ENCODE measurements around the gene CLSTN2.

The CLSTN2 gene

GRCh38 chr3:140246578-140246977, 311.6 kb downstream of the CLSTN2 start:
- H3K9me3 ChIP-seq (replicated peaks; ENCODE audit: insufficient read depth, low read length): no peaks in the 10 kb centered on the region
- H3K79me2 ChIP-seq (ENCODE audit: low read length): no peaks in the 10 kb centered on the region
- no peaks in the 10 kb centered on the region for H3F3A ChIP-seq (ENCODE audit: insufficient read depth, low read length)
- H3K9me2 ChIP-seq (replicated peaks; ENCODE audit: insufficient read depth, low read length): no peaks in the 10 kb centered on the region
- H3K9ac ChIP-seq (ENCODE audit: low read length): no peak overlapping the region
- H3K4me2 ChIP-seq (ENCODE audit: low read depth, low read length): no peak overlapping the region
- no peaks in the 10 kb centered on the region for H4K20me1 ChIP-seq (ENCODE audit: insufficient read depth, low read length)
- H3K36me3 ChIP-seq (replicated peaks; ENCODE audit: insufficient read depth, low read length): no peaks in the 10 kb centered on the region
- TF ChIP-seq EZH2 (optimal IDR thresholded peaks at IDR 0.05; ENCODE audit: low read depth, low read length) (no peak), CTCF (IDR thresholded peaks at IDR 0.05; ENCODE audit: low read length) (no peak), EZH2phosphoT487 (IDR thresholded peaks at IDR 0.05; ENCODE audit: low read length) (no peak)
- DNase-seq: no peak
- no peaks in the 10 kb centered on the region for H3K4me1 ChIP-seq (ENCODE audit: low read length)
- H3K27me3 ChIP-seq (replicated peaks; ENCODE audit: insufficient read depth, low read length): no peaks in the 10 kb centered on the region
- no peak overlapping the region for H3K4me3 ChIP-seq (ENCODE audit: low read length)
- no peak overlapping the region for H3K27ac ChIP-seq (ENCODE audit: low read length)
- no peak overlapping the region for H2AFZ ChIP-seq (ENCODE audit: low read length)

- Histone ChIP-seq H3K27me3 (replicated peaks; ENCODE audit: insufficient read depth, low read length) (no peaks in the 10 kb centered on the region), H3K4me3 (ENCODE audit: low read length) (no peak overlapping the region), H3K79me2 (ENCODE audit: low read length) (no peaks in the 10 kb centered on the region), H3K27ac (ENCODE audit: low read length) (no peak overlapping the region), H3K4me2 (ENCODE audit: low read depth, low read length) (no peak overlapping the region), H3F3A (ENCODE audit: insufficient read depth, low read length) (no peaks in the 10 kb centered on the region), H3K36me3 (replicated peaks; ENCODE audit: insufficient read depth, low read length) (no peaks in the 10 kb centered on the region), H3K9ac (ENCODE audit: low read length) (no peak overlapping the region), H3K9me2 (replicated peaks; ENCODE audit: insufficient read depth, low read length) (no peaks in the 10 kb centered on the region), H3K4me1 (ENCODE audit: low read length) (no peaks in the 10 kb centered on the region), H4K20me1 (ENCODE audit: insufficient read depth, low read length) (no peaks in the 10 kb centered on the region), H3K9me3 (replicated peaks; ENCODE audit: insufficient read depth, low read length) (no peaks in the 10 kb centered on the region), H2AFZ (ENCODE audit: low read length) (no peak overlapping the region)
- TF ChIP-seq CTCF (IDR thresholded peaks at IDR 0.05; ENCODE audit: low read length): no peak
- no peak for TF ChIP-seq EZH2 (optimal IDR thresholded peaks at IDR 0.05; ENCODE audit: low read depth, low read length)
- no peak for TF ChIP-seq EZH2phosphoT487 (IDR thresholded peaks at IDR 0.05; ENCODE audit: low read length)
- DNase-seq: no peak
Measured at GRCh38 chr3:140247775-140248174, 312.8 kb downstream of the CLSTN2 start.

GRCh38 chr3:140249188-140249587, 314.2 kb downstream of the CLSTN2 start:
- H3K4me1 ChIP-seq (ENCODE audit: low read length): no peaks in the 10 kb centered on the region
- no peaks in the 10 kb centered on the region for H3K9me3 ChIP-seq (replicated peaks; ENCODE audit: insufficient read depth, low read length)
- no peaks in the 10 kb centered on the region for H3K79me2 ChIP-seq (ENCODE audit: low read length)
- no peak overlapping the region for H3K4me3 ChIP-seq (ENCODE audit: low read length)
- H3K9ac ChIP-seq (ENCODE audit: low read length): no peak overlapping the region
- no peak overlapping the region for H3K4me2 ChIP-seq (ENCODE audit: low read depth, low read length)
- H4K20me1 ChIP-seq (ENCODE audit: insufficient read depth, low read length): no peaks in the 10 kb centered on the region
- TF ChIP-seq EZH2 (optimal IDR thresholded peaks at IDR 0.05; ENCODE audit: low read depth, low read length): no peak
- no peak for TF ChIP-seq EZH2phosphoT487 (IDR thresholded peaks at IDR 0.05; ENCODE audit: low read length)
- TF ChIP-seq CTCF (IDR thresholded peaks at IDR 0.05; ENCODE audit: low read length): no peak
- no peaks in the 10 kb centered on the region for H3K36me3 ChIP-seq (replicated peaks; ENCODE audit: insufficient read depth, low read length)
- no peak overlapping the region for H2AFZ ChIP-seq (ENCODE audit: low read length)
- no peak overlapping the region for H3K27ac ChIP-seq (ENCODE audit: low read length)
- H3K9me2 ChIP-seq (replicated peaks; ENCODE audit: insufficient read depth, low read length): no peaks in the 10 kb centered on the region
- no peaks in the 10 kb centered on the region for H3K27me3 ChIP-seq (replicated peaks; ENCODE audit: insufficient read depth, low read length)
- no peak for DNase-seq
- H3F3A ChIP-seq (ENCODE audit: insufficient read depth, low read length): no peaks in the 10 kb centered on the region

All from MM.1S (cell line).